Heart right ventricle (tissue), 16 donors: ENCODE results near the gene GREB1L. TPM values are rescaled to one million over a fixed set of nuclear protein-coding genes. Genes with fewer than 3 reads are reported as not detected.

Experiments
- ATAC-seq, 8 donors: fragments of 200-7000 bp; cut with Tn5 transposase; one replicate each; pipeline ENCODE4 v1.9.1; 2020; ENCODE audit warnings: mild to moderate bottlenecking in 8 of 8, moderate library complexity in 8 of 8, moderate number of reproducible peaks in 1 of 8
- DNase-seq, 2 donors: peaks; one replicate each; pipeline ENCODE4 v3.0.0-alpha.2; 2020
- H3K27ac ChIP-seq, 10 donors: fragments of 200-600 bp; sonication (generic) in 2 of 10; one replicate each; pipeline versions ENCODE4 v1.5.0 to v1.8.0; 2020 to 2022; ENCODE audit warnings: mild to moderate bottlenecking in 3 of 10
- H3K27me3 ChIP-seq, 7 donors: fragments of 200-600 bp; one replicate each; pipeline ENCODE4 v1.8.0; 2021 to 2022; ENCODE audit warnings: mild to moderate bottlenecking in 2 of 7
- H3K36me3 ChIP-seq, 9 donors: fragments of 200-600 bp; sonication (generic) in 1 of 9; one replicate each; pipeline versions ENCODE4 v1.5.0 to v1.8.0; 2020 to 2022; ENCODE audit warnings: mild to moderate bottlenecking in 2 of 9
- H3K4me1 ChIP-seq, 9 donors: fragments of 200-600 bp; sonication (generic) in 1 of 9; one replicate each; pipeline versions ENCODE4 v1.5.0 to v1.8.0; 2020 to 2022; ENCODE audit warnings: mild to moderate bottlenecking in 4 of 9
- H3K4me3 ChIP-seq, 10 donors: fragments of 200-600 bp; sonication (generic) in 2 of 10; one replicate each; pipeline versions ENCODE4 v1.5.0 to v1.8.0; 2020 to 2022; ENCODE audit warnings: mild to moderate bottlenecking in 7 of 10, moderate library complexity in 2 of 10
- H3K9me3 ChIP-seq, 11 donors: fragments of 200-600 bp in 10 of 11; sonication (generic) in 2 of 11; one replicate each; pipeline versions ENCODE4 v1.5.0 to v1.8.0; 2013 to 2022; ENCODE audit warnings: mild to moderate bottlenecking in 2 of 11, control low read depth in 1 of 11, moderate library complexity in 1 of 11
- CTCF ChIP-seq, 9 donors: fragments of 200-600 bp; sonication (generic) in 2 of 9; IDR thresholded peaks; one replicate each; pipeline versions ENCODE4 v1.5.0 to v1.8.0; 2021 to 2022; ENCODE audit warnings: antibody characterized with exemption in 9 of 9, mild to moderate bottlenecking in 5 of 9, moderate library complexity in 1 of 9
- WGBS, 2 donors: extraction: QIAGEN DNeasy Blood & Tissue Kit; methylation state at CpG; one replicate each; pipeline ENCODE4 v1.1.7; 2013; ENCODE audit warnings: inconsistent platforms in 1 of 2; 5-methylcytosine and 5-hydroxymethylcytosine counted together
- intact Hi-C, 10 donors: fragments of 100-400 bp; cut with DNase I; formaldehyde crosslinking; loops; one replicate each; pipeline versions ENCODE4 v1.11.1 to v1.14.2; 2022
- polyA plus RNA-seq, 2 donors: library from polyadenylated mRNA; stranded (reverse); fragments of 200-250 nt; gene quantifications; one replicate each; pipeline ENCODE4 v1.2.3, GENCODE V29; 2013
- total RNA-seq, 10 donors: library from RNA; stranded (reverse); fragmentation: NEBNext Ultra II Directional in 3 of 10; extraction: Animal tissue kit (Norgen Biotek cat#: 25700) in 3 of 10; gene quantifications; one replicate each; pipeline versions ENCODE4 v1.2.1 to v1.2.4, GENCODE V29; 2021 to 2023
- donor health status: Arrhythmogenic right ventricular cardiomyopathy.
- donor health status: ischemic (EF 13 %, LVEDD 7.1; RV severe dilation, severe dysfunction).
- donor health status: healthy with polysubstance abuse.
- donor health status: DM: no; HTN: yes; CAD: no.
- donor health status: DM: no; HTN: no; CAD: no.
- donor health status: ischemic (EF 25% LVEDD 6.9; RV normal size, moderate dysfunction).
- donor health status: ischemic (EF 25% LVEDD 5.7; RV mildly dilated, moderate dysfunction).
- donor health status: healthy.
- donor health status: DM: yes; HTN: yes; CAD: no.
- donor health status: Ischemic cardiomyopathy.
- donor health status: ischemic (EF 35%, LVEDD 5.7; RV mildly dilated, moderate dysfunction).
- donor health status: nonischemic (EF 11% LVEDD 7.7; RV severe dilation, severe dysfunction).
- donor health status: DM: yes; HTN: yes; CAD: no.
- donor health status: PGD.
- donor health status: ischemic (EF 29% LVEDD 5.4; RV normal size, mild dysfunction).
- donor health status: nonischemic (EF 23%, LVEDD 6.1; RV moderate dilation, normal function).

The GREB1L gene
- total and polyA plus RNA-seq, 12 donors: 0.54 to 14.3 (median 10.9) TPM

- WGBS, 2 donors: 56% methylated on average over 7 of the region's 7 CpGs
- TF ChIP-seq CTCF (IDR thresholded peaks at IDR 0.05): no peak
- no peak for ATAC-seq
- intact Hi-C loops: loop anchor here in 1 of 10 donors (10.0 kb wide), 1 partner anchor 49 kb away; no protein-coding TSS in a partner anchor
- no peaks in the 10 kb centered on the region for H3K4me1 ChIP-seq
- no peaks in the 10 kb centered on the region for H3K9me3 ChIP-seq
- no peak overlapping the region for H3K4me3 ChIP-seq
- no peak for DNase-seq
- no peaks in the 10 kb centered on the region for H3K36me3 ChIP-seq
- H3K27ac ChIP-seq: no peak overlapping the region
- no peaks in the 10 kb centered on the region for H3K27me3 ChIP-seq
Measured at GRCh38 chr18:21345840-21346239, 103.8 kb downstream of the GREB1L start.

GRCh38 chr18:21359746-21360145 lies 117.7 kb downstream of the GREB1L start:
- no peak for TF ChIP-seq CTCF (IDR thresholded peaks at IDR 0.05)
- intact Hi-C loops: loop anchor here in 2 of 10 donors (10.0 kb wide), 2 partner anchors 45 to 55 kb away; no protein-coding TSS in a partner anchor
- Histone ChIP-seq H3K27ac (no peak overlapping the region), H3K4me3 (no peak overlapping the region), H3K9me3 (no peaks in the 10 kb centered on the region), H3K36me3 (no peaks in the 10 kb centered on the region), H3K4me1 (peaks cover 0 to 8% (median 0%) of the 10 kb centered on the region in 9 donors), H3K27me3 (peaks cover 0 to 3% (median 0%) of the 10 kb centered on the region in 7 donors)
- ATAC-seq: no peak
- DNase-seq: no peak

GRCh38 chr18:21361307-21361880 lies 119.4 kb downstream of the GREB1L start:
- no peaks in the 10 kb centered on the region for H3K9me3 ChIP-seq
- TF ChIP-seq CTCF (IDR thresholded peaks at IDR 0.05): no peak
- H3K36me3 ChIP-seq: no peaks in the 10 kb centered on the region
- no peak overlapping the region for H3K4me3 ChIP-seq
- ATAC-seq (peak in 1 of 8 donors; percentile 22), DNase-seq (no peak)
- H3K27me3 ChIP-seq: peaks cover 0 to 3% (median 0%) of the 10 kb centered on the region in 7 donors
- intact Hi-C loops: loop anchor here in 2 of 10 donors (10.0 kb wide), 2 partner anchors 47 to 53 kb away; no protein-coding TSS in a partner anchor
- H3K27ac ChIP-seq: no peak overlapping the region
- peaks cover 0 to 8% (median 0%) of the 10 kb centered on the region in 9 donors for H3K4me1 ChIP-seq

GRCh38 chr18:21362831-21363230 lies 120.8 kb downstream of the GREB1L start:
- Histone ChIP-seq H3K9me3 (no peaks in the 10 kb centered on the region), H3K36me3 (no peaks in the 10 kb centered on the region)

More at GRCh38 chr18:21362831-21363230, 120.8 kb downstream of the GREB1L start:
- ATAC-seq: no peak
- no peak for DNase-seq
- 58 to 65% methylated on average over 1 of the region's 1 CpG for WGBS, 2 donors
- peaks cover 0 to 3% (median 0%) of the 10 kb centered on the region in 7 donors for H3K27me3 ChIP-seq
- no peak overlapping the region for H3K27ac ChIP-seq
- intact Hi-C loops: loop anchor here in 3 of 10 donors (2.0 to 10.0 kb wide), 3 partner anchors 32 to 52 kb away; no protein-coding TSS in a partner anchor
- H3K4me1 ChIP-seq: peaks cover 0 to 8% (median 0%) of the 10 kb centered on the region in 9 donors
- peak overlapping the region in 1 of 10 donors; percentile 13 for H3K4me3 ChIP-seq
- no peak for TF ChIP-seq CTCF (IDR thresholded peaks at IDR 0.05)
